ENCODE data around the gene CAB39L.
"Not testable (repeated sequence)": the region's sequence is repeated elsewhere in the genome, so short reads cannot be mapped to it uniquely, and the experiment has no call there.

The CAB39L gene

DNA sequence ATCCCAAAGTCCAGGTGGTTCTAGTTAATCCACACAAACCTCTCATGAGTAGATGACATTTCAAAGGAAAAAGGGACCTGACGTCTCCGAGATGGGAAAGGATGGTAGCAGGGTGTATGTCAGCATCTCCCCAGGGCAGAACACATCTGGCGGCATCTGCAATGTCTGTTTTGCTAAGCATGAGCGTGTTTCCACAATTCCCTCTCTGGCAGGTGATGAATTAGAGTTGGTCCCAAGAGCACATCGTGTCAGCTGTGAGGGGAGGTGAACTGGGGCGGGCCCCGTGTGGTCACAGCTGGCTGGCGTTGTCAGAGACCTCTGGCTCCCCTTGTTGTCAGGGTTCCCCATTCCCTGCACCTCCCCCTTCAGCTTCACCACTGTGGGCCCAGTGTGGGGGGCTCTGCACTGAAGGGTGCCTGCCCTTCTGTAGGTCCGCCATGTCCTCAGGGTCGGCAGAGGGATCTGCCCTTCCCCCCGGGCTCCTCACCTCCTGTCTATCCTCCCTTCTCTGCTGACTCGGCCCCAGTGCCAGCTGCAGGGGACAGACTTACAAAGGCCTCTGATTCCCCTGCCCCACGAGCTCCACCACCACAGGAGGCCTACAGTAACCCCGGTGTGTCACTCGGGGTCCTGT is 138.0 kb downstream of the CAB39L start:
- DNase-seq, result no peak

DNA sequence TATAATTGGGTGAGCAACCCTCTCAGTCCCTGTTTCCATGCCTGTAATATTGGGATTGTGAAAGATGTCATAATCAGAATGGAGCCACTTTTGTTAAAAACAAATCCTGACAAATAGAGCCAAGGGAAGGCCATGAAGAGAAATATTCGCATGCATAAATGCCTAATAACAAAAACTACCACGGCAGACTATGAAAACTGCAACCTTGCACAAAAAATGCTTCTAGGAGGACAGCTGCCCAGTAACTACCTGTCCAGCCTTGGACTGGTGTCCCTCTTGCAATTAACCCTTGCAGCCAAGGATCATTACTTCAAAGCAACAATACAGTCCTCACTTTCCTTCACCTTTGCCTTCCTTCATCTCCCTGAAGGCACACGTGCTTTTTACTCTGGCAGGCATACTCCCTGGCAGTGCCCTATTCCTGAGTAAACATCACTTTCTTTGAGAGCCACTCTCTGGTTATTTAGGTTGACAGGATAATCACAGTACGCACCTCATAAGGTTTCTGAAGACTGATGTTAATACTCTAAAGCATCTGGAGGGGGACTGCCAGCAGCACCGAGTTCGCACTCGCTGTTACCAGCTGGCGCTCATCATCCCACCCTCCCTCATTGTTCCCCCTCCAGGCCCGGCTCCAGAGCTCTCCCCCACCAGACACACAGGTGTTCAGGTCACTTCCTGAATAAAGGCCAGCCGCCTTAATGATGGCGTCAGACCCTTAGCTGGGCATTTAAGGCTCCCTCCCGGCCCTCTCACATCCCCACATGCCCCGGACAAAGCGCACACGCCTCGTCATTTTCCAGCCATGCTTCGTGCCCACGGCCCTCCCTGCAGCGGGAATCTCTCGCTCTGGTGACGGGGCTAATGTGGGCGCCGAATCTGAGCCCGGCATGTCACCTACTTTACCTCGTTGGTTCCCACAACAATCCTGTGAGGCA is 138.8 kb downstream of the CAB39L start:
- DNase-seq, result no peak

DNA sequence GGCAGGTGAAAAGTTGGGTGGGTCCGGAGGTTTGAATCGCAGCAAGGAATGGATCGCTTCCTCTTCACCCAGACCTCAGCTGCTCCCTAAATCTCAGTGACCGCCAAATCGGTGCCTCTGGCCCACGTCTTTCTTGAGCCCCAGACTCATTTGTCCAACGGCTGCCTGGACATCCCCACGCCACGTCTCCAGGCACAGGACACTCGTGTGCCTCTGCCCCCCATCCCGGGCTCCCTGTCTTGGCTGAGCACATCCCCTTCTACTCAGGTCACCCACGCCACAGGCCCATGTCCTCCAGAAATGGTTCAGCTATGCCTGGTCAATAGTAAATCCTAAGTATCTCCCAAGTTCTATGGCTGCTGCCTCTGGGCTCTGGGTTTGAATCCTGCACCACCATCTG is 139.5 kb downstream of the CAB39L start:
- DNase-seq, result no peak

DNA sequence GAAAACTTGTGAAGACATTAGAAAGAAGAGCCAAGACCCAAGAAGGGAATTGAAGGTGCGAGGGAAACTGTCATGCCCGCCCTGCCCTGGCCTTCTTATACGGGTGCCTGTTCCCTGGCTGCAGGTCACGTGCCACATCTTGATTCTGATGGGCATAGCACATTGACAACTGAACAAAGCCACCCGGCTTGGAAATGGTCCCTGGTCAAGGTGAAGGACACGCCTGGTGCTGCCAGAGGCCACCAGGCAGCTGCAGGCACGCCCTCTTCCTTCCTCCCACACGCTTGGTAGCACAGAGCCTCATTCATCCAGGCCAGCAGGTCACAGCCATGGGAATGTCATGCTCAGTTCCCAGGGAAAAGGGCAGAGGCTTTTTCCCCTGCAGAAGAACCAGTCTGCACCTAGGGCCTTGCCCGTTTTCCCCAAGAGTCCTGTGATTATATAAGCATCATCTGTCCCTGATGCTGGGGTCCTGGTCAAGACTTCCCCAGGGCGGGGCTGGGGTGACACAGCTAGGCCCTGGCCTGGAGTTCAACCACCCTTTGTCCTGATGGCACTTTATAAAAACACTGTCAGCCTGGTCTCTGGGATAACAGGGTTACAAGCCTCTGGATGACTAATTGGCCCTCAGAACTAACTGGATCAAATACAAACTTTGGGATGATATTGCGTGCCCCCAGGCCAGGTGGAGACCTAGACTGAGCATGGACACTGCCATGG is 140.2 kb downstream of the CAB39L start:
- DNase-seq, result no peak

DNA sequence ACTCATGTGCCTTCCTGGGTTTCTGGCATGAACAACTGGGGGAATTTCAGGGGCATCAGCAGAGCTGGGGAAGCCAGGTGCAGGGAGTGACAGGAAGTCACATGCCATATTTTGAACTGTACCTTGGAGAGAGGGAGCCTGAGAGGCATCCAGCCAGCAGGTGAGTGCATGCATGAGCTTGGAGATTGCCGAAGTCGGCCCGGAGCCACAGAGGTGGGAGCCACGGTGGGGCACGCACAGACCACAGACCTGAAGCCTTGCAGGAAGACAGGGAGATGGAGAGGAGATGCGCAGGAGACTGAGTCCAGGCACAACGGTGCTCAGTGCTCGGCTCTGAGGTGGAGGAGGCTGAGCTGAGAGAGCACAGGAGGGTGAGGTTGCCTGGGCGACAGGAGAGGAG is 141.0 kb downstream of the CAB39L start:
- no peak for DNase-seq

DNA sequence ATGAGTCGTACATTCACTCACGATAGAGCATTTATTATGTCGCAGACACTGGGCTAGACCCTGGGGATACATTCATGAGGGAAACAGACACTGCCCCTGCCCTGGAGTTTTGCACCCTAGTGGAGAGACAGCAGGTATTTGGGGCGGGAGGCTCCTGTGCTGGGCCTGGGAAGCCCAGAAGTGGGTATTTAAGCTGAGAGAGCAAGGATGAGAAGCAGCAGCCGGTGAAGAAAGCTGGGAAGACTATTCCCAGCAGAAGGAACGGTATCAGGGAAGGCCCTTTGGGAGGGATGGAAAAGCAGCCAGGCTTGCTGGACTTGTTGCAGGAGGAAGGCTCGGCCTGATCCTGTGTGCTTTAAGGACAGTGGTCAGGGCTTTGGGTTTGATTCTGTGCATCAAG is 141.6 kb downstream of the CAB39L start:
- DNase-seq, result no peak

DNA sequence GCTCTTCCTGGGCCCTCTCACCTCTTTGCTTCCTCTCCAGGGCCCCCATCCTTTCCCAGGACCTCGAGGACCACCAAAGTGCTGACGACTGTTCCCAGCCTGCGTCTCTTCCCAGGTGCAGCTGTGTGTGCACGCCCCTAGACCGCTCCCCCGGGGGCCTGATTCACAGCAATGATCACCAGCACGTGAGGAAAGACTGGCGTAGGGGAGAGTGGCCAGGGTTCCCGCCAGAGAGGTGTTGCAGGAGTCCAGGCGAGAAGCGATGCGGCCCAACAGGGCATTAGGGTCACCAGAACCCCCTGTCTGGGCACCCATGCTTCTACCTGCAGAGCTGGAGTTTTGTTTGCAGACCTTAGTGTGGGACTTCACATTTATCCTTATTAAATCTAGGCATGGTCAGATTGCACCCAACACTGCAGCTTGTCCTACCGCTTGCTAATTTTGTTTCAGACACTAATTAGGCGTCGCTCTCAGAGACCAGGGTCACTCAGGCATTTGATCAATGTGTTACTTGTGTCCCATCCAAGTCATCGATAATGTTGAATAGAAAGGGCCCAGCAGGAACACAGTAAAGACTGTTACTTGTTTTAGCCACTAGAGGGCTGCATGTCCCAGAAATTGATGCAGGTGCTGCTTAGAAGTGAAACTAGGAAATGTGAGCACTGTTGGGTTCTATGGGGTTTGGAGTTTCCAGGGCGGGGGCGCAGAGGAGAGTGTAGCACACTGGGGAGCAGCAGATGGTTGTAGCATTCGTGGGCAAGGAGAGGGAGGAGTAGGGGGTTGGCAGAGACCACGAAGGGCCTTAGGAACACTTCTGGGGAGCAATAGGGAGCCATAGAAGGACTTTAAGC is 142.9 kb downstream of the CAB39L start:
- peak; percentile 46 for DNase-seq

DNA sequence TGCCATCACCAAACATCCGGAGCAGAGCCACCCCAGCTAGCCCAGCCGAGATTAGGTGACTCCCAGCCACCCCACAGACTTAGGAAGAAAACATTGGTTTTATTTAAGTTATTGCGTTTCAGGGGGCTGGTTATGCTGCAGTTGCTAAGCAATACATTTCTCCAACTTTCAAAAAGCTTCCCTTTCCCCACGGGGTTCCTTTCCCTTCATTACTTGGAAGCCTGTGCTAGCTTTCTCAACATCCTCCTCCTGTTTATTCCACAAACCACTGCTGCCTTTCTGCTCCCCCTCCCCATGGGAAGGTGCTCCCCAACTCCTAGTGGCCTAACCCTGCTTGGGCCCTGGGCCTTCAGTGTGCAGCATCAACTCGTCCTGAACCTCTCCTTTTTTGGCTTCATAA is 143.6 kb downstream of the CAB39L start:
- DNase-seq, result no peak

DNA sequence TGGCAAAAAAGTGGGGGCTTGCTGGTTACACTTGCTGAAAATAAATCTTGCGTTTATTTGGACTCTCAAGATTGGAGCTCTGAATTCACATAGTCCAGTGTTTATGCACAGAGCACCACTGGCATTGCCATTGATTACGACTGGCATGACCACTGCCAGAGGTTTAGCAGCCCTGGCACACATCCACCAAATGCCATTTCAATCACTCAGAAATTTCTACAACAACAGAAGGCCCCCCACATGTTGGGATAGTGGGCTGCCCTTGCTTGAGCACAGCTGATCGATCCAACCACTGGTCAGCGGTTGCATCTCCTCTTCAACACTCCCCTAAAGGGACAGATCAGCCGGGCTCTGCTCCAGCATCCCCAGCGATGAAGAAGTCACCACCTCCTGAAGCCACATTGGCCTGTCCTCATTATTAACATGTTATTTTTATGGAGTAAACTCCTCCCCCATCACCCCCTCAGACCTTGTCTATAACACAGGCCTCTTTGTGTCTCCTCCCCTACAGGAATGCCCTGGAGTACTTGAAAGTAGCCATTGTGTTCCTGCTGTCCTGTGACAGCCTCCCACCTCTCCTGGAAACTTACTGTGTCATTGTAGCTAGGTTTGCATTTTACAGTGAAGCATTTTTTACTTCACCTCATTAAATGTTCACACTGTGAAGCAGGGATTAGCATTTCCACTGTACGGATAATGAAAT is 144.8 kb downstream of the CAB39L start:
- DNase-seq, result no peak

DNA sequence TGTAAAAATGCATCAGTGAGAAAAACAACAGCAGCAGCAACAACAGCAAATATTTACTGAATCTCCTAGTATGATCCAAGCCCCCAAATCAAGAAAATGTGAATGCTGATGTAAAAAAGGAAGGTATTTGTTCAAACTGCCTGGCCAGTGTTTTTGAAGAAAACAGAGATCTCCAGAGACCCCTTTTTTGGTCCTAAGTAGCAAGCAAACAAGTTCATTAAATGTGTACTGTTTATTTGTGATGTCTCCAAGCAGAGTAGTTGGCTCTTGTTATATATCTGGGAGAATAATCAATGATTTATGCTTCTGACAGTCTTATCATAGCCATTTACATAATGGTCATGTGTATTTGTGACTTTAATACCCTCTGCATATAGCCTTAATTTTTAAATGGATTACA is 145.4 kb downstream of the CAB39L start:
- DNase-seq, result no peak

DNA sequence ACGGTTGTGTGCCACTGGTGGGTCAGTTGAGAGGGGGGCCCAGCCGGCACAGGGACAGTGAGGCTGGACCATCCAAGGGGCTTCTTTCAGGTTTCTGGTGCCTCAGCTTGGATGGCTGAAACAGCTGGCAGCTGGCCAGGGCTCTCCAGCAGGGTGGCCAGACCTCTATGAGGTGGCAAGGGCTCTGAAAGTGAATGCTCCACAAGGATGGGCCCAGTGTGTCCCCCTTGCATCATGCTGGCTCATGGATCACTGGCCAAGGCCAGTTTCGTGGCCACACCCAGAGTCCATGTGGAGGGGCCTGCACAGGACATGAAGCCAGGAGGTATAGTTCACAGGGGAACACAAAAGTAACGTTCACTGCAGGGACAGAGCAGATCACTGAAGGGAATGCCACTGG is 146.5 kb downstream of the CAB39L start:
- DNase-seq, result no peak

DNA sequence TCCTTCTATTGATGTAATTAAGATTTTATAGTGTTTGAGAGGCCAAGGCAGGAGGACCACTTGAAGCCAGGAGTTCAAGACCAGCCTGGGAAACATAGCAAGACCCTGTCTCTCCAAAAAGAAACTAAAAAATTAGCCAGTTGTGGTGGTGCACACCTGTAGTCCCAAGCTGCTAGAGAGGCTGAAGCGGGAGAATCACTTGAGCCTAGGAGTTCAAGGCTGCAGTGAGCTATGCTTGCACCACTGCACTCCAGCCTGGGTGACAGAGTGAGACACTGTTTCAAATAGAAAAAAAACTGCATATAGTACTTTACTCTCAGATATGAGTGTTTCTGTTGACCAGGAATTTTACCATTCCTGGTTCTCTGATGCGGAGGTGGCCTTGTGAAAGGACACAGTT is 147.2 kb downstream of the CAB39L start:
- DNase-seq, result no peak

DNA sequence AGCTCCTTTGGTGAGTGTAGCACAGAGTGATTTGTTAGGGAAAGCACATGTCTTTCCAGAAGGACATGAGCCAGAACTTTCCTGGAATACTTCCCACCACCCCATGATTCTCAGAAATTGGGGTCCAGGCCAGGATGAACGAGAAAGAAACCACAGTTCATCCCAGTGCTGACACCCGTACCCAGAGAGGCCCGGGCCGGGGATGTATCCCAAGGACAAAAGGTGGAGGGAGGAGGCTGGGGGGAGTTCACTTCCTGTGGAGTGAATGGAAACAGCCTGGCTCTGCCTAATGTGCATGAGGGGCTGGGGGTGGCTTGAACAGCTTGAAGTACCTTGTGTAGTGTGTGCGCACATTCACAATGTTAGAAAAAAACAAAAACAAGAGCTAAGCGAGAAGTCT is 148.6 kb downstream of the CAB39L start:
- no peak for DNase-seq

DNA sequence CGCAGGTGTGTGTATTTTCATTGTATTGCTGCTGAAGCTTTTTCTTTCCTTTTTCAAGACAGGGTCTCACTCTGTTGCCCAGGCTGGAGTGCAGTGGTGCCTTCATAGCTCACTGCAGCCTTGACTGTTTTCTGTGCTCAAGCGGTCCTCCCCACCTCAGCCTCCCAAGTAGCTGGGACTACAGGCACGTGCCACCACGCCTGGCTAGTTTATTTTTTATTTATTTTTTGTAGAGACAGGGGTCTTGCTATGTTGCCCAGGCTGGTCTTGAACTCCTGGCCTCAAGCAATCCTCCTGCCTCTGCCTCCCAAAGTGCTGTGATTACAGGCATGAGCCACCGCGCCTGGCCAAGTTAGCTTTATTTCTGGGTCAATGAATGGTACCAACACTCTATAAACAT is 149.1 kb downstream of the CAB39L start:
- DNase-seq, result not testable (repeated sequence)

DNA sequence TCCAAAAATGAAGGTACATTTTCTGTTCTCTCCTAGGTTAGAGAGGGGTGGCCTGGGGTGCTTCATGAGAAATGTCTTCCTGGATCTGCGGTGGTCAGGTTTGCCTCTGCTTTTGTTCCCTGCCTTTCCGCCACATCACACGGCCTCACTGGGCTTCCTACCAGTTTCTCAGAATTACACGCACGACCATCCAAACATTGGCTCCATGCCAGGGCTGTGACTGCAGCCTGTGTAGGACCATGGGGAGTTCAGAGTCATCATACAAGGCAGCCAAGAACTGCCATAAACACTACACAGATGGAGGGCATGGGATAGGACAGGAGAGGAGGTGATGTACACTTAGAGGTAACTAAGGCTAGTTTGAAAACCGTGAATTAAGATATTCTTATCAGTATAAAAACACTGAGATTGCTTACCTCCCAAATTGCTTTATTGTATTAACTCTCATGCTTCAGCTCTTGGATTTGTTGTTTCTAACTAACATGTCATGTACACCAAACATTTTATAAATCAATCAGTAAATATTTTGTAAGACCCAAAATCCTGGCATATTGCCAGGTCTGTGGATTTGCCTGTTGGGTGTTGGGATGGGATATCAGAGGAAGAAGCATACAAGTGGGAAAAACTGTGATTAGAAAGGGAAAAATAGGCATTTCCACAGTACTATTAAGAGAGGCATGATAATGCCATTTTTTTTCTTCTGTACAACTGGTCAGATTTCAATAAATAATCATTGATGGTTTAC is 150.9 kb downstream of the CAB39L start:
- no peak for DNase-seq

DNA sequence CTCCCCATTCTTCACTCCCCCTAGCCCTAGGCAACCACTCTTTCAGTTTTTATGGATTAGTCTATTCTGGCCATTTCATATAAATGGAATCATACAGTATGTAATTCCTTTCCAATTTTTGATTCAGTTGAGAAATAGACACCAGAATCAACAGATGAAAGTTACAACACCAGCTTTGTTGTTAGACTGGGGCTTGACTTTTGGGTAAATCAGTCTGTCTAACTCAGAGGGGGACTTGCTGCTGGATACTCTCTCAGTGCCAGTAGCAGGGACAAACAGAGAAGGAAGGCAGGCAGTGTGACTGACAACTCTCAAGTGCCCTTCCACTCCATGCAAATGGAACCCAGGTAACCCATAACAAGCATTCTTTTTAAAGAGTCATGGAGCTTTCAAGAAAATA is 155.4 kb downstream of the CAB39L start:
- DNase-seq, result no peak

DNA sequence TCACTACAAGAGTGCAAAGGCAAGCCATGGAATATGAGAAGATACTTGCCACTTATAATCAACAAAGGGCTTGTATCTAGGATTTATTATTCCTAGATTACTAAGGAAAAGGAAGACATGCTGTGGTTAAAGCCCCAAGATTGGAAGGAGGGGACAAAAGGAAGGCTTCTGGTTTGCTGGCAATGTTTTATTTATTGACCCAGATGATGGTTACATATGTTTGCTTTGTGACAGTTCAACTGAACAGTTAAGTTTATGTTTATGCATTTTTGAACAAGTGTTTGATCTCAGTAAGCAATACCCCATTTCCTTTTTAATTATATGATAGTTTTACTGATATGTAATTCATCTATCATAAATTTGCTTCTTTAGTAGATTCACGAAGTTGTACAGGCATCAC is 155.9 kb downstream of the CAB39L start:
- no peak for DNase-seq

DNA sequence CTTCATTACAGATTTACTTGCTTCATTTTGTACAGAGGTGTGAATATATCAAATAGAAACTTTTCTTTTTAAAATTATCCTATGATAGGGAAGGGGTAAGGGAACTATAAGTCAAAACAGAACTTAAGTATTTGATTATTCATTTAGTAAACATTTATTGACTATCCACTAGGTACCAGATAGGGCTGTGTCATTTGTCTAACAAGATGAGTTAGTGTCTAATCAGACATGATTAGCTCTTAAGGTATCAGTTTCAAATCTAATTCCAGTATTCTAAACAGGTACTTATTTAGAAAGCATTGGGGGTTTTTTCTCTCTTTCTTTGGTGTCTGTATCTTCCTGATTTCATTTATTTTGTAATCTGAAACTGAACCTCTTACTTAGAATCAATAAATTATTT is 164.0 kb downstream of the CAB39L start:
- DNase-seq, result no peak

DNA sequence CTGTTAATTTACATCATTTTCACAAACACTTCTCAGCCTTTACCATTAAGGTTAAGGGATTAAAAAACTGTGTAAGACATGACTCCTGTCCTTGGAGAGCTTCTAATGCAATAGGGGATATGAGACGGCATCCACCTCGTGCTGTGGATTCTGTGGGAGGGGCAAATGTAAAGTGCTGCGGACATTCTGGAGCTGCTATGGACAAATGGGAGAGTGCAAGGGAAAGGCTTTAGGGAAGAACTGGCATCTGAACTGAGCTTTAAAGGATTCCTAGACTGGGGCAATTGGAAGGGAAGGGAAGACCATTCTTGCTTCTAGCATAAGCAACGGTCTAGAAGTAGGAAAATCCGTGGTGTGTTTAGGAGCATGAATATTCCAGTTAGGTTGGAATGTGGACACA is 164.8 kb downstream of the CAB39L start:
- DNase-seq, result no peak

DNA sequence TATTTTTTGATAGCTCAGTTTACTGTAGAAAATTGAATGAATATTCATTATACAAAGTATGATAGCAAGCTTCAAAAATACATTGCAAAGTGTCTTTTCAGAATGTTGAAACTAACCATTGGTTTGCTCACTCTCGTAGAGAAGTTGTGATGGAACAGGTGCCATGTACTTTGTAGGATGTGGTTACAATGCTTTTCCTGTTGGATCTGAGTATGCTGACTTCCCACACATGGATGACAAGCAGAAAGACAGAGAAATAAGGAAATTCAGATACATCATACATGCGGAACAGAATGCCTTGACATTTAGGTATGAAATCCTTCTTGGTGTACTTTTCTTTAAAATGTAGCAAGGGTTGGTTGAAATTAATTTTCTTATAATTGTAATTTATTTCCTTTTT is 165.7 kb downstream of the CAB39L start:
- DNase-seq, result no peak

DNA sequence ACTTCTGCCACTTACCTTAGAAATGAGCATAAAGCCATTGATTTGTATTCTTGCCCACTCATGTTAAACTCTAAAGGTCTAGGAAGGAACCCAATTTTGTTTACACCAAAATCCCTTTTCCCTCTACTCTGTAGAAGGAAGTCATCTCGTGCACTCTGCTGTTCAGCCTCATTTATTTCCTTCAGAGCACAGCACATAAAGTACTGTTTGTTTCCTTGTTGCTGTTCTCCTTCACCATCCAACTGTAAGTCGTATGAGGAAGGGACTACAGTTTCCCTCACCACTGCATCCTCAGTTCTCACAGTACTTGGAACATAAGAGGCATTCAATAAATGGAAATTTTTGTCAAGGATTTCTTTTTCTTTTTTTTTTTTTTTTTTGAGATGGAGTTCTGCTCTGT is 171.6 kb downstream of the CAB39L start:
- no peak for DNase-seq

DNA sequence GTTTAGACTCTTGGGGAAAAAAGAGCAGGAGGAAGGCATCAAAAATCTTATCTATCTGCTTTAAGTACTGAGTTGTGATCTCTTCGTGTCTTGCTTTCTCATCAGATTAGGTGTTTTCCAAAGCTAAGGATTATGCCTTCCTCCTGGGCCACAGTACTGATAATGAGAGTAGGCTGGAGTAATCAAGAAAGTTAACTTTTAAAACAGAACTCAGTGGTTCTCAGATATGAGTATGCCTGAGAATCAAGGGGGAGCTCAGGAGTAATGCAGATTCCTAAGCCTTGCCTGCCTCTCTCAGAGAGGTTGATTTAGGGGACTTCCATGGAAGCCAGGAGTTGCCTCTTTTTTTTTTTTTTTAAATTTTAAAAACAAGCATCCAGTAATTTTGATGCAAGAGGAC is 172.6 kb downstream of the CAB39L start:
- DNase-seq, result no peak

Data from amniotic stem cell (primary cell).